Esophagus squamous epithelium (tissue), 4 donors: ENCODE results near the gene CHIC2.

Experiments
- POLR2A ChIP-seq, 4 donors: fragments of 450-650 bp; IDR thresholded peaks; one replicate each; pipeline ENCODE4 v1.6.1; 2017; ENCODE audit warnings: antibody characterized with exemption in 4 of 4, mild to moderate bottlenecking in 4 of 4, moderate library complexity in 3 of 4
- TF ChIP-seq, protein P1 (sequence below), 6 experiments: fragments of 450-650 bp in 4 of 6; fragments of 200-600 bp in 2 of 6; sonication (generic) in 2 of 6; IDR thresholded peaks; one replicate each; pipeline ENCODE4 v1.5.1; 2016 to 2019; ENCODE audit warnings: antibody characterized with exemption in 6 of 6, mild to moderate bottlenecking in 4 of 6, moderate library complexity in 4 of 6

DNA sequence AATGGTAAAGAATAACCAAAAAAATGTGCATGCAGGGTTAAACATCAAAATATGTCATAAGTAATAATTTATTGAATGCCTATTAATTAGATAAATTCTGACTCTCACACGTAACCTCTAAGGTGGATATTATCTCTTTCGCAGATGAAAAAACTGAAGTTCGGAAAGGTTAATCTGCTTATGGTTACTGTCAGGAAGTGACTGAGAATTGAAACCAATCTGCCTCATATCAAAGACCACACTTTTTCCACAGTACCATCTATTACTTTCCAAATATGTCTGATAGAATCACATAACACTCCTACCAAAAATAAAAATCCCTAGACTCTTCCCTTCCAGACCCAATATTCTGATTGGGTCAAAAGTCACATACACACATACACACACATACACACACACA is 6.2 kb downstream of the CHIC2 start:
- TF ChIP-seq, protein P1, sequence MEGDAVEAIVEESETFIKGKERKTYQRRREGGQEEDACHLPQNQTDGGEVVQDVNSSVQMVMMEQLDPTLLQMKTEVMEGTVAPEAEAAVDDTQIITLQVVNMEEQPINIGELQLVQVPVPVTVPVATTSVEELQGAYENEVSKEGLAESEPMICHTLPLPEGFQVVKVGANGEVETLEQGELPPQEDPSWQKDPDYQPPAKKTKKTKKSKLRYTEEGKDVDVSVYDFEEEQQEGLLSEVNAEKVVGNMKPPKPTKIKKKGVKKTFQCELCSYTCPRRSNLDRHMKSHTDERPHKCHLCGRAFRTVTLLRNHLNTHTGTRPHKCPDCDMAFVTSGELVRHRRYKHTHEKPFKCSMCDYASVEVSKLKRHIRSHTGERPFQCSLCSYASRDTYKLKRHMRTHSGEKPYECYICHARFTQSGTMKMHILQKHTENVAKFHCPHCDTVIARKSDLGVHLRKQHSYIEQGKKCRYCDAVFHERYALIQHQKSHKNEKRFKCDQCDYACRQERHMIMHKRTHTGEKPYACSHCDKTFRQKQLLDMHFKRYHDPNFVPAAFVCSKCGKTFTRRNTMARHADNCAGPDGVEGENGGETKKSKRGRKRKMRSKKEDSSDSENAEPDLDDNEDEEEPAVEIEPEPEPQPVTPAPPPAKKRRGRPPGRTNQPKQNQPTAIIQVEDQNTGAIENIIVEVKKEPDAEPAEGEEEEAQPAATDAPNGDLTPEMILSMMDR (IDR thresholded peaks at IDR 0.05), result no peak
- TF ChIP-seq POLR2A (IDR thresholded peaks at IDR 0.05), result no peak
